GM23338 (cell line): ENCODE results near the gene EZR. TPM values are rescaled to one million over a fixed set of nuclear protein-coding genes. Genes with fewer than 3 reads are reported as not detected.

Source experiments
- ATAC-seq: fragments of 200-7000 bp; cut with Tn5 transposase; 3 replicates; pipeline ENCODE4 v1.9.1; 2020
- DNase-seq: peaks from one replicate; pipeline ENCODE4 v3.0.0-alpha.2; 2015; ENCODE audit warnings: low spot score
- H2AFZ ChIP-seq: fragments of 200-600 bp; sonication (generic); 2 replicates; pipeline ENCODE4 v1.8.0; 2016; ENCODE audit warnings: antibody characterized with exemption, mild to moderate bottlenecking, moderate library complexity
- H3F3A ChIP-seq: fragments of 200-600 bp; sonication (generic); replicated peaks from 2 replicates; pipeline ENCODE4 v1.8.0; 2017; ENCODE audit warnings: antibody characterized with exemption, mixed run types, low read depth
- H3K27ac ChIP-seq: fragments of 200-600 bp; sonication (generic); 2 replicates; pipeline ENCODE4 v1.6.1; 2016; ENCODE audit warnings: low read depth
- H3K27me3 ChIP-seq: fragments of 200-600 bp; sonication (generic); 2 replicates; pipeline ENCODE4 v1.8.0; 2016; ENCODE audit warnings: mild to moderate bottlenecking, mixed run types, moderate library complexity; ENCODE audit not compliant: insufficient read depth
- H3K36me3 ChIP-seq: fragments of 200-600 bp; sonication (generic); 2 replicates; pipeline ENCODE4 v1.8.0; 2016; ENCODE audit warnings: mild to moderate bottlenecking; ENCODE audit not compliant: insufficient read depth
- H3K4me1 ChIP-seq: fragments of 200-600 bp; sonication (generic); 2 replicates; pipeline ENCODE4 v1.8.0; 2016; ENCODE audit warnings: mild to moderate bottlenecking, moderate library complexity; ENCODE audit not compliant: insufficient read depth
- H3K4me2 ChIP-seq: fragments of 200-600 bp; sonication (generic); 2 replicates; pipeline ENCODE4 v1.7.1; 2017; ENCODE audit warnings: mixed run types
- H3K4me3 ChIP-seq: fragments of 200-600 bp; sonication (generic); 2 replicates; pipeline ENCODE4 v1.6.1; 2016; ENCODE audit warnings: mixed run types
- H3K79me2 ChIP-seq: fragments of 200-600 bp; sonication (generic); replicated peaks from 2 replicates; pipeline ENCODE4 v1.8.0; 2017; ENCODE audit warnings: mild to moderate bottlenecking; ENCODE audit not compliant: insufficient read depth
- H3K9me2 ChIP-seq: fragments of 200-600 bp; sonication (generic); 2 replicates; pipeline ENCODE4 v1.8.0; 2017; ENCODE audit not compliant: insufficient read depth
- H4K20me1 ChIP-seq: fragments of 200-600 bp; sonication (generic); replicated peaks from 2 replicates; pipeline ENCODE4 v1.8.0; 2017; ENCODE audit warnings: mild to moderate bottlenecking; ENCODE audit not compliant: insufficient read depth
- H3K27ac Mint-ChIP-seq: 2 replicates; pipeline ENCODE4 v1.8.0; 2020; ENCODE audit warnings: inconsistent platforms, mild to moderate bottlenecking, moderate library complexity, mixed read lengths
- H3K27me3 Mint-ChIP-seq: 3 replicates; pipeline ENCODE4 v1.8.0; 2022; ENCODE audit warnings: low read depth, mild to moderate bottlenecking, moderate library complexity, mixed read lengths, inconsistent platforms; ENCODE audit not compliant: insufficient read depth, poor library complexity
- H3K36me3 Mint-ChIP-seq: 3 replicates; pipeline ENCODE4 v1.8.0; 2021; ENCODE audit warnings: low read depth, mild to moderate bottlenecking, inconsistent platforms, moderate library complexity, mixed read lengths
- H3K4me1 Mint-ChIP-seq: 3 replicates; pipeline ENCODE4 v1.8.0; 2020; ENCODE audit warnings: mild to moderate bottlenecking, inconsistent platforms, mixed read lengths
- H3K4me3 Mint-ChIP-seq: 3 replicates; pipeline ENCODE4 v1.8.0; 2021; ENCODE audit warnings: moderate library complexity, mild to moderate bottlenecking, inconsistent platforms, mixed read lengths
- H3K9me3 Mint-ChIP-seq: 3 replicates; pipeline ENCODE4 v1.8.0; 2020; ENCODE audit warnings: moderate library complexity, mild to moderate bottlenecking, inconsistent platforms, mixed read lengths
- CTCF ChIP-seq, 2 experiments: fragments of 200-600 bp in 1 of 2; sonication (generic) in 1 of 2; conservative IDR thresholded peaks; 2 replicates each; pipeline versions ENCODE4 v1.5.1 to v1.6.1; 2016 to 2017; ENCODE audit warnings: antibody characterized with exemption in 2 of 2, low read depth in 2 of 2, mild to moderate bottlenecking in 2 of 2, moderate library complexity in 1 of 2
- EZH2phosphoT487 ChIP-seq: fragments of 200-600 bp; sonication (generic); IDR thresholded peaks from one replicate; pipeline ENCODE4 v1.8.1; 2018; ENCODE audit warnings: antibody characterized with exemption; ENCODE audit not compliant: unreplicated experiment
- JUNB ChIP-seq: IDR thresholded peaks from one replicate; pipeline ENCODE4 v1.6.1; 2016; ENCODE audit warnings: antibody characterized with exemption; ENCODE audit not compliant: unreplicated experiment
- REST ChIP-seq: IDR thresholded peaks from one replicate; pipeline ENCODE4 v1.6.1; 2018; ENCODE audit warnings: antibody characterized with exemption; ENCODE audit not compliant: unreplicated experiment
- polyA plus RNA-seq: library from polyadenylated mRNA; unstranded; fragments of >200 nt; fragmentation: Nextera tagmentation; extraction: Ambion mirVana; gene quantifications from 2 replicates; pipeline ENCODE4 v1.2.1, GENCODE V29; 2016
- total RNA-seq: library from RNA; depleted of rRNA; stranded (reverse); fragments of >200 nt; shearing (Covaris generic); gene quantifications from 2 replicates; pipeline ENCODE4 v1.2.3, GENCODE V29; 2014
- TF ChIP-seq, protein P1 (sequence below): fragments of 250-450 bp; sonication (Bioruptor Pico); IDR thresholded peaks from 2 replicates; pipeline ENCODE4 v1.5.0; 2020; ENCODE audit warnings: mild to moderate bottlenecking, moderate library complexity

EZR gene
- total and polyA plus RNA-seq, 2 experiments from 2014 or later, result 199 to 208 TPM

GRCh38 chr6:158815907-158816306, 3.3 kb downstream of the EZR start:
- Histone ChIP-seq H3F3A (peaks cover 19% of the 10 kb centered on the region), H4K20me1 (peaks cover 64% of the 10 kb centered on the region), H3K4me2 (peak overlapping the region; percentile 96), H2AFZ (no peak overlapping the region), H3K9me2 (peaks cover 7% of the 10 kb centered on the region; the same call in 1 of the 2 replicates), H3K27ac (no peak overlapping the region), H3K27me3 (peaks cover 11% of the 10 kb centered on the region), H3K79me2 (peaks cover 76% of the 10 kb centered on the region), H3K4me1 (peaks cover 56% of the 10 kb centered on the region), H3K36me3 (peaks cover 14% of the 10 kb centered on the region), H3K4me3 (peak overlapping the region; percentile 91)
- peaks cover 8% of the 10 kb centered on the region for H3K9me3 Mint-ChIP-seq
- H3K36me3 Mint-ChIP-seq, result peaks cover 75% of the 10 kb centered on the region
- peaks cover 29% of the 10 kb centered on the region for H3K27me3 Mint-ChIP-seq
- DNase-seq (no peak), ATAC-seq (no peak)
- H3K4me1 Mint-ChIP-seq, result peaks cover 60% of the 10 kb centered on the region
- H3K27ac Mint-ChIP-seq, result no peak overlapping the region
- peak overlapping the region; percentile 98 for H3K4me3 Mint-ChIP-seq
- TF ChIP-seq JUNB (no peak), EZH2phosphoT487 (no peak), REST (no peak)

GRCh38 chr6:158815379-158815724, 3.8 kb downstream of the EZR start:
- Mint-ChIP-seq H3K4me3 (peak overlapping the region; percentile 98), H3K27ac (peak overlapping the region; percentile 40; the same call in 1 of the 2 replicates), H3K36me3 (peaks cover 81% of the 10 kb centered on the region), H3K9me3 (peaks cover 8% of the 10 kb centered on the region), H3K27me3 (peaks cover 26% of the 10 kb centered on the region), H3K4me1 (peaks cover 66% of the 10 kb centered on the region)
- Histone ChIP-seq H3K27ac (no peak overlapping the region; the same call in 1 of the 2 replicates), H2AFZ (no peak overlapping the region), H3F3A (peaks cover 16% of the 10 kb centered on the region), H3K27me3 (peaks cover 7% of the 10 kb centered on the region), H3K9me2 (peaks cover 7% of the 10 kb centered on the region; the same call in 1 of the 2 replicates), H3K36me3 (peaks cover 14% of the 10 kb centered on the region), H3K4me1 (peaks cover 62% of the 10 kb centered on the region), H3K4me2 (peak overlapping the region; percentile 96), H3K79me2 (peaks cover 81% of the 10 kb centered on the region), H3K4me3 (peak overlapping the region; percentile 91), H4K20me1 (peaks cover 68% of the 10 kb centered on the region)
- no peak for DNase-seq
- ATAC-seq, result no peak
- TF ChIP-seq EZH2phosphoT487, result no peak
- TF ChIP-seq, protein P1, sequence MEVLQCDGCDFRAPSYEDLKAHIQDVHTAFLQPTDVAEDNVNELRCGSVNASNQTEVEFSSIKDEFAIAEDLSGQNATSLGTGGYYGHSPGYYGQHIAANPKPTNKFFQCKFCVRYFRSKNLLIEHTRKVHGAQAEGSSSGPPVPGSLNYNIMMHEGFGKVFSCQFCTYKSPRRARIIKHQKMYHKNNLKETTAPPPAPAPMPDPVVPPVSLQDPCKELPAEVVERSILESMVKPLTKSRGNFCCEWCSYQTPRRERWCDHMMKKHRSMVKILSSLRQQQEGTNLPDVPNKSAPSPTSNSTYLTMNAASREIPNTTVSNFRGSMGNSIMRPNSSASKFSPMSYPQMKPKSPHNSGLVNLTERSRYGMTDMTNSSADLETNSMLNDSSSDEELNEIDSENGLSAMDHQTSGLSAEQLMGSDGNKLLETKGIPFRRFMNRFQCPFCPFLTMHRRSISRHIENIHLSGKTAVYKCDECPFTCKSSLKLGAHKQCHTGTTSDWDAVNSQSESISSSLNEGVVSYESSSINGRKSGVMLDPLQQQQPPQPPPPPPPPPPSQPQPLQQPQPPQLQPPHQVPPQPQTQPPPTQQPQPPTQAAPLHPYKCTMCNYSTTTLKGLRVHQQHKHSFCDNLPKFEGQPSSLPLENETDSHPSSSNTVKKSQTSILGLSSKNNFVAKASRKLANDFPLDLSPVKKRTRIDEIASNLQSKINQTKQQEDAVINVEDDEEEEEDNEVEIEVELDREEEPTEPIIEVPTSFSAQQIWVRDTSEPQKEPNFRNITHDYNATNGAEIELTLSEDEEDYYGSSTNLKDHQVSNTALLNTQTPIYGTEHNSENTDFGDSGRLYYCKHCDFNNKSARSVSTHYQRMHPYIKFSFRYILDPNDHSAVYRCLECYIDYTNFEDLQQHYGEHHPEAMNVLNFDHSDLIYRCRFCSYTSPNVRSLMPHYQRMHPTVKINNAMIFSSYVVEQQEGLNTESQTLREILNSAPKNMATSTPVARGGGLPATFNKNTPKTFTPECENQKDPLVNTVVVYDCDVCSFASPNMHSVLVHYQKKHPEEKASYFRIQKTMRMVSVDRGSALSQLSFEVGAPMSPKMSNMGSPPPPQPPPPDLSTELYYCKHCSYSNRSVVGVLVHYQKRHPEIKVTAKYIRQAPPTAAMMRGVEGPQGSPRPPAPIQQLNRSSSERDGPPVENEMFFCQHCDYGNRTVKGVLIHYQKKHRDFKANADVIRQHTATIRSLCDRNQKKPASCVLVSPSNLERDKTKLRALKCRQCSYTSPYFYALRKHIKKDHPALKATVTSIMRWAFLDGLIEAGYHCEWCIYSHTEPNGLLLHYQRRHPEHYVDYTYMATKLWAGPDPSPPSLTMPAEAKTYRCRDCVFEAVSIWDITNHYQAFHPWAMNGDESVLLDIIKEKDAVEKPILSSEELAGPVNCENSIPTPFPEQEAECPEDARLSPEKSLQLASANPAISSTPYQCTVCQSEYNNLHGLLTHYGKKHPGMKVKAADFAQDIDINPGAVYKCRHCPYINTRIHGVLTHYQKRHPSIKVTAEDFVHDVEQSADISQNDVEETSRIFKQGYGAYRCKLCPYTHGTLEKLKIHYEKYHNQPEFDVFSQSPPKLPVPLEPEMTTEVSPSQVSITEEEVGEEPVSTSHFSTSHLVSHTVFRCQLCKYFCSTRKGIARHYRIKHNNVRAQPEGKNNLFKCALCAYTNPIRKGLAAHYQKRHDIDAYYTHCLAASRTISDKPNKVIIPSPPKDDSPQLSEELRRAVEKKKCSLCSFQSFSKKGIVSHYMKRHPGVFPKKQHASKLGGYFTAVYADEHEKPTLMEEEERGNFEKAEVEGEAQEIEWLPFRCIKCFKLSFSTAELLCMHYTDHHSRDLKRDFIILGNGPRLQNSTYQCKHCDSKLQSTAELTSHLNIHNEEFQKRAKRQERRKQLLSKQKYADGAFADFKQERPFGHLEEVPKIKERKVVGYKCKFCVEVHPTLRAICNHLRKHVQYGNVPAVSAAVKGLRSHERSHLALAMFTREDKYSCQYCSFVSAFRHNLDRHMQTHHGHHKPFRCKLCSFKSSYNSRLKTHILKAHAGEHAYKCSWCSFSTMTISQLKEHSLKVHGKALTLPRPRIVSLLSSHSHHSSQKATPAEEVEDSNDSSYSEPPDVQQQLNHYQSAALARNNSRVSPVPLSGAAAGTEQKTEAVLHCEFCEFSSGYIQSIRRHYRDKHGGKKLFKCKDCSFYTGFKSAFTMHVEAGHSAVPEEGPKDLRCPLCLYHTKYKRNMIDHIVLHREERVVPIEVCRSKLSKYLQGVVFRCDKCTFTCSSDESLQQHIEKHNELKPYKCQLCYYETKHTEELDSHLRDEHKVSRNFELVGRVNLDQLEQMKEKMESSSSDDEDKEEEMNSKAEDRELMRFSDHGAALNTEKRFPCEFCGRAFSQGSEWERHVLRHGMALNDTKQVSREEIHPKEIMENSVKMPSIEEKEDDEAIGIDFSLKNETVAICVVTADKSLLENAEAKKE, result no peak
- TF ChIP-seq CTCF (conservative IDR thresholded peaks at IDR 0.05; ENCODE audit: low read depth in 2 of 2), result no peak
- TF ChIP-seq REST, result no peak
